Gastrocnemius medialis (tissue), 4 donors: ENCODE results near the gene TMEM117. TPM values are rescaled to one million over a fixed set of nuclear protein-coding genes. Genes with fewer than 3 reads are reported as not detected.
A peak's percentile ranks its signal among the peaks of the same experiment; 100 is the strongest.

Source experiments
- ATAC-seq, 2 donors: fragments of 150-250 bp; one replicate each; pipeline ENCODE4 v1.9.1; 2016
- DNase-seq, 2 donors: peaks; one replicate each; pipeline ENCODE4 v3.0.0-alpha.2; 2019
- H3K27ac ChIP-seq, 4 donors: fragments of 200-600 bp; sonication (generic); 1 replicate in 1 of 4; 2 replicates in 3 of 4; pipeline ENCODE4 v1.5.1; 2016 to 2018; ENCODE audit warnings: mild to moderate bottlenecking in 2 of 4, moderate library complexity in 1 of 4
- H3K27me3 ChIP-seq, 3 donors: fragments of 200-600 bp; sonication (generic) in 2 of 3; 1 replicate in 1 of 3; 2 replicates in 2 of 3; pipeline versions ENCODE4 v1.5.1 to v1.6.0; 2016 to 2019; ENCODE audit warnings: mild to moderate bottlenecking in 1 of 3, moderate library complexity in 1 of 3
- H3K36me3 ChIP-seq, 2 donors: fragments of 200-600 bp; sonication (generic) in 1 of 2; one replicate each; pipeline ENCODE4 v1.5.1; 2017 to 2018
- H3K4me1 ChIP-seq, 2 donors: fragments of 200-600 bp; sonication (generic) in 1 of 2; one replicate each; pipeline ENCODE4 v1.5.1; 2016 to 2017; ENCODE audit warnings: mild to moderate bottlenecking in 2 of 2
- H3K4me3 ChIP-seq, 4 donors: fragments of 200-600 bp; sonication (generic) in 3 of 4; 1 replicate in 1 of 4; 2 replicates in 3 of 4; pipeline ENCODE4 v1.5.1; 2016 to 2019; ENCODE audit warnings: mild to moderate bottlenecking in 2 of 4
- H3K9me3 ChIP-seq, 3 donors: fragments of 200-600 bp; sonication (generic) in 2 of 3; 1 replicate in 1 of 3; 2 replicates in 2 of 3; pipeline ENCODE4 v1.5.1; 2016 to 2019
- POLR2A ChIP-seq, 2 donors: fragments of 450-650 bp; IDR thresholded peaks; one replicate each; pipeline ENCODE4 v1.6.1; 2017; ENCODE audit warnings: antibody characterized with exemption in 2 of 2, mild to moderate bottlenecking in 2 of 2, moderate library complexity in 2 of 2
- in situ Hi-C, 4 donors: fragments of 200-750 bp; cut with MboI; loops; one replicate each; pipeline versions ENCODE4 v1.15.0 to v1.8.0; 2017; ENCODE audit warnings: low sequenced_read_pairs in 4 of 4
- intact Hi-C: fragments of 100-400 bp; cut with DNase I; formaldehyde crosslinking; loops from one replicate; pipeline ENCODE4 v1.15.1; 2023; ENCODE audit warnings: low total_unique reads
- total RNA-seq, 4 donors: library from RNA; depleted of rRNA; stranded (reverse); fragments of >200 nt; gene quantifications; one replicate each; pipeline versions ENCODE4 v1.1.0 to v1.2.3, GENCODE V29; 2016
- TF ChIP-seq, protein P1 (sequence below), 5 experiments: fragments of 450-650 bp in 3 of 5; fragments of 200-600 bp in 2 of 5; sonication (generic) in 2 of 5; IDR thresholded peaks in 4 of 5; conservative IDR thresholded peaks in 1 of 5; 1 replicate in 4 of 5; 2 replicates in 1 of 5; pipeline ENCODE4 v1.5.1; 2016 to 2019; ENCODE audit warnings: antibody characterized with exemption in 5 of 5, mild to moderate bottlenecking in 3 of 5, moderate library complexity in 3 of 5

The TMEM117 gene
- total RNA-seq, 4 donors from 2014 or later = 3.5 to 19.4 (median 6.1) TPM

DNA sequence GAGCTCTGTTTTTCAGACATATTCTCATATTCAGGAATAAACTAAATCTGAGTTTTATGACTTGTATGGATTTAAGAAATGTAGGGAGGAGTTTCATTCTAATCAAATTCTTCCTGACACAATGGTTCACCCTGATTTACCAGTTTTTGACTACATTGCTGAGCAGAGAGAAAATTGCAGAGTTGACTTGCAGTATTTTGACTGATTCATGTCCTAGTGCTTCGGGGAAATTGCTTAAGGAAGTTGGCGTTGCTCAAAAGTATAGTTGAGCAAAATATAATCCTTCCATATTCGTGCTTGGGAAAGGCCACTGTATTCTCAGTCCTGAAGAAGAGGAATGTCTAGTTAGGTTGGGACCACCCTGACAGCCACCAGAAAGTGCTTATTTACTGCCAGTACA, 28.5 kb upstream of the TMEM117 start:
- Histone ChIP-seq H3K4me1 (peaks cover 21 to 27% of the 10 kb centered on the region in 2 donors), H3K9me3 (no peaks in the 10 kb centered on the region), H3K27me3 (no peaks in the 10 kb centered on the region), H3K36me3 (no peaks in the 10 kb centered on the region), H3K4me3 (no peak overlapping the region), H3K27ac (peak overlapping the region in 2 of 4 donors; percentile 93 to 94)
- DNase-seq (no peak), ATAC-seq (no peak)
- intact Hi-C loops = loop anchor here (5.0 kb wide), 1 partner anchor 1570 kb away; the partner anchor contains the start of gene YAF2
- in situ Hi-C loops = loop anchor here in 1 of 4 donors (10.0 kb wide), 1 partner anchor 77 kb away; no protein-coding TSS in a partner anchor
- TF ChIP-seq POLR2A (IDR thresholded peaks at IDR 0.05) = no peak
- TF ChIP-seq, protein P1, sequence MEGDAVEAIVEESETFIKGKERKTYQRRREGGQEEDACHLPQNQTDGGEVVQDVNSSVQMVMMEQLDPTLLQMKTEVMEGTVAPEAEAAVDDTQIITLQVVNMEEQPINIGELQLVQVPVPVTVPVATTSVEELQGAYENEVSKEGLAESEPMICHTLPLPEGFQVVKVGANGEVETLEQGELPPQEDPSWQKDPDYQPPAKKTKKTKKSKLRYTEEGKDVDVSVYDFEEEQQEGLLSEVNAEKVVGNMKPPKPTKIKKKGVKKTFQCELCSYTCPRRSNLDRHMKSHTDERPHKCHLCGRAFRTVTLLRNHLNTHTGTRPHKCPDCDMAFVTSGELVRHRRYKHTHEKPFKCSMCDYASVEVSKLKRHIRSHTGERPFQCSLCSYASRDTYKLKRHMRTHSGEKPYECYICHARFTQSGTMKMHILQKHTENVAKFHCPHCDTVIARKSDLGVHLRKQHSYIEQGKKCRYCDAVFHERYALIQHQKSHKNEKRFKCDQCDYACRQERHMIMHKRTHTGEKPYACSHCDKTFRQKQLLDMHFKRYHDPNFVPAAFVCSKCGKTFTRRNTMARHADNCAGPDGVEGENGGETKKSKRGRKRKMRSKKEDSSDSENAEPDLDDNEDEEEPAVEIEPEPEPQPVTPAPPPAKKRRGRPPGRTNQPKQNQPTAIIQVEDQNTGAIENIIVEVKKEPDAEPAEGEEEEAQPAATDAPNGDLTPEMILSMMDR (IDR thresholded peaks at IDR 0.05 in 4 of 5, conservative IDR thresholded peaks at IDR 0.05 in 1 of 5) = no peak

DNA sequence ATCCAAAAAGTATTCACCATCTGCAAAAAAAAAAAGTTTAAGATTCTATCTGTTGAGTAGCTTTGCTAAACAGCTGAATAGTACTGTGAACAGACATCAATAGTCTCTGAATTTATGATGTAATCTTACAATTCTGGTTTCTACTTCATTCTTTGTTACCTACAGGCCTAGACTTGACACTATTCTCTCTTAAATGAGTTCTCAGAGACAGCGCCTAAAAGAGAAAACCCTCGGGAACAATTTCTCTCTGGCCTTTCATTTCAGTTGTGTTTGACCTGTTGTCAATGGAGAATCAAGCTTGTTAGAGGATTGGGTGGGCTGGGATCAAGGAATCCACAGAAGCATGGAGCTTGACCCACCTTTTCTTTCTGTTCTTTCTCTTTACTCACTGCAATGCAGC, 23.8 kb upstream of the TMEM117 start:
- H3K27ac ChIP-seq = no peak overlapping the region
- no peak for TF ChIP-seq POLR2A (IDR thresholded peaks at IDR 0.05)
- TF ChIP-seq, protein P1 (IDR thresholded peaks at IDR 0.05 in 4 of 5, conservative IDR thresholded peaks at IDR 0.05 in 1 of 5) = no peak

DNA sequence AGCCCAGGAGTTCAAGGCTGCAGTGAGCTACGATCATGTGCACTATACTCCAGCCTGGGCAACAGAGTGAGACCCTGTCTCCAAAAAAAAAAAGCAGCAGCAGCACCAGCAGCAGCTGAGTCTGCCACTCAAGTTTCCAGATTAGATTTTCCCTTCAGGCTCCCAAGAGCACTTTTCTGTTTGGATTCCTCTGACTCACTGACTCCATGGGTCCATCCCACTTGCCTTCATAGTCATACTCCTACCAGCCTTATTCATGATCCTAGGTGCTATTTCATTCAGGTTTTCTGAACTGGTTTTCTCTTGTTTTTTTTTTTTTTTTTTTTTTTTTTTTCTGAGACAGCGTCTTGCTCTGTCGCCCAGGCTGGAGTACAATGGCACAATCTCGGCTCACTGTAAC, 23.0 kb upstream of the TMEM117 start:
- no peak overlapping the region for H3K4me3 ChIP-seq
- H3K27me3 ChIP-seq = no peaks in the 10 kb centered on the region
- H3K36me3 ChIP-seq = no peaks in the 10 kb centered on the region
- H3K4me1 ChIP-seq = no peaks in the 10 kb centered on the region
- no peak overlapping the region for H3K27ac ChIP-seq
- no peaks in the 10 kb centered on the region for H3K9me3 ChIP-seq
- DNase-seq (no peak), ATAC-seq (no peak)
- in situ Hi-C loops = no loop called here
- TF ChIP-seq, protein P1 (IDR thresholded peaks at IDR 0.05 in 4 of 5, conservative IDR thresholded peaks at IDR 0.05 in 1 of 5) = no peak
- no peak for TF ChIP-seq POLR2A (IDR thresholded peaks at IDR 0.05)
- intact Hi-C loops = no loop called here

More for the DNA sequence above, 23.8 kb upstream of the TMEM117 start:
- intact Hi-C loops = no loop called here
- Histone ChIP-seq H3K9me3 (no peaks in the 10 kb centered on the region), H3K4me1 (peaks cover under 1% of the 10 kb centered on the region in 2 donors), H3K36me3 (no peaks in the 10 kb centered on the region), H3K4me3 (no peak overlapping the region), H3K27me3 (no peaks in the 10 kb centered on the region)
- ATAC-seq (no peak), DNase-seq (no peak)
- in situ Hi-C loops = no loop called here

DNA sequence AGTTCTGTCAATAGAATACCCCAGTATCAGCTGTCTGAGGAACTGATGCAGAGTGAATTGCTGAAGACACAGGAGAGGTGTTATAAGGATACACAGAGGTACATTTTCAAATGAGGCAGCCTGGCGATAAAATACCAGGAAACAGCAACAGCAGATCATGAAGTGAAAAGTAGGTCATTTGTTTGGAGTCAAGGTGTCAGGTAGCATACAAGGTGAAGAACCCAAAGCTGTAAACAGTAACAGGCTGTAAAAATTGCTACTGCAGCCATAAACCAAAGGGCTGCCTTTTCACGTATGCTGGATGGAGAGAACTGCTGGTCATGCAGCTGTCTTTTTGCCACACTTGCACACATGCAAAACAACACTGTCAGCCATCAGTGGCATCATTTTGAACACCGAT, 20.5 kb upstream of the TMEM117 start:
- intact Hi-C loops = no loop called here
- TF ChIP-seq POLR2A (IDR thresholded peaks at IDR 0.05) = no peak
- TF ChIP-seq, protein P1 (IDR thresholded peaks at IDR 0.05 in 4 of 5, conservative IDR thresholded peaks at IDR 0.05 in 1 of 5) = no peak
- H3K27me3 ChIP-seq = no peaks in the 10 kb centered on the region
- no peaks in the 10 kb centered on the region for H3K4me1 ChIP-seq
- no peaks in the 10 kb centered on the region for H3K9me3 ChIP-seq
- ATAC-seq = no peak
- no peaks in the 10 kb centered on the region for H3K36me3 ChIP-seq
- DNase-seq = no peak
- no peak overlapping the region for H3K4me3 ChIP-seq
- H3K27ac ChIP-seq = no peak overlapping the region
- in situ Hi-C loops = no loop called here

DNA sequence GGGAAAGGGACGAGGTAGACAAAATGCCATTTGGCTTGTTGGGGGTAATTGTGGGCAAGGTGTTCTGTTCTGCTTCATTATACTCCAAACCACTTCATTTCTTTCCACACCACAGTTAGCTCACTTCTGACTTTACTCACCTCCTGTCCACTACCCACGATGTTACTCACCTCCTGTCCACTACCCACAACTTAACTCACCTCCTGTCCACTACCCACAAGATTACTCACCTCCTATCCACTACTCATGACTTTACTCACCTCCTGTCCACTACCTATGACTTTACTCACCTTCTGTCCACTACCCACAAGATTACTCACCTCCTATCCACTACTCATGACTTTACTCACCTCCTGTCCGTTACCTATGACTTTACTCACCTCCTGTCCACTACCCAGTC, 19.7 kb upstream of the TMEM117 start:
- no peak for DNase-seq
- no peak for ATAC-seq
- Histone ChIP-seq H3K36me3 (no peaks in the 10 kb centered on the region), H3K9me3 (no peaks in the 10 kb centered on the region), H3K4me3 (no peak overlapping the region), H3K27me3 (no peaks in the 10 kb centered on the region), H3K4me1 (no peaks in the 10 kb centered on the region), H3K27ac (no peak overlapping the region)
- intact Hi-C loops = no loop called here
- no peak for TF ChIP-seq POLR2A (IDR thresholded peaks at IDR 0.05)
- TF ChIP-seq, protein P1 (IDR thresholded peaks at IDR 0.05 in 4 of 5, conservative IDR thresholded peaks at IDR 0.05 in 1 of 5) = no peak
- in situ Hi-C loops = no loop called here
